ENCODE results near the gene SAMD3. TPM values are rescaled to one million over a fixed set of nuclear protein-coding genes. Genes with fewer than 3 reads are reported as not detected.

Gene SAMD3
- total and polyA plus RNA-seq, 11 donors: 0.06 to 4.2 (median 0.68) TPM; not detected in 4

- no peaks in the 10 kb centered on the region for H3K9me3 ChIP-seq
- no peak for TF ChIP-seq CTCF (IDR thresholded peaks at IDR 0.05)
- TF ChIP-seq POLR2A (IDR thresholded peaks at IDR 0.05): no peak
- 71 to 86% (median 78%) methylated on average over 3 of the region's 3 CpGs for WGBS, 4 donors
- DNase-seq: no peak
- no peak for ATAC-seq
- no peaks in the 10 kb centered on the region for H3K36me3 ChIP-seq
- intact Hi-C loops (cut with DNase I): no loop called here
- H3K27ac ChIP-seq: no peak overlapping the region
- H3K4me3 ChIP-seq: no peak overlapping the region
- peaks cover 0 to 9% (median 0%) of the 10 kb centered on the region in 12 donors for H3K4me1 ChIP-seq
- no peaks in the 10 kb centered on the region for H3K27me3 ChIP-seq
Observed at GRCh38 chr6:130185658-130186057, 37.1 kb downstream of the SAMD3 start.

- intact Hi-C loops (cut with DNase I): no loop called here
- Histone ChIP-seq H3K27me3 (no peaks in the 10 kb centered on the region), H3K36me3 (no peaks in the 10 kb centered on the region), H3K4me3 (no peak overlapping the region), H3K27ac (peak overlapping the region in 1 of 12 donors; percentile 68), H3K9me3 (no peaks in the 10 kb centered on the region), H3K4me1 (peaks cover 0 to 3% (median 0%) of the 10 kb centered on the region in 12 donors)
- ATAC-seq (no peak), DNase-seq (no peak)
- TF ChIP-seq CTCF (IDR thresholded peaks at IDR 0.05): no peak
- no peak for TF ChIP-seq POLR2A (IDR thresholded peaks at IDR 0.05)
- 76 to 83% (median 78%) methylated on average over 9 of the region's 9 CpGs for WGBS, 4 donors
Observed at GRCh38 chr6:130183271-130184222, 39.2 kb downstream of the SAMD3 start.

- no peak overlapping the region for H3K4me3 ChIP-seq
- H3K36me3 ChIP-seq: no peaks in the 10 kb centered on the region
- H3K27ac ChIP-seq: no peak overlapping the region
- TF ChIP-seq CTCF (IDR thresholded peaks at IDR 0.05) (no peak), POLR2A (IDR thresholded peaks at IDR 0.05) (no peak)
- DNase-seq: no peak
- intact Hi-C loops (cut with DNase I): no loop called here
- no peaks in the 10 kb centered on the region for H3K27me3 ChIP-seq
- ATAC-seq: no peak
- H3K4me1 ChIP-seq: peaks cover 0 to 3% (median 0%) of the 10 kb centered on the region in 12 donors
- H3K9me3 ChIP-seq: no peaks in the 10 kb centered on the region
Observed at GRCh38 chr6:130182466-130182865, 40.3 kb downstream of the SAMD3 start.

GRCh38 chr6:130178692-130179091, 44.1 kb downstream of the SAMD3 start:
- Histone ChIP-seq H3K4me1 (peaks cover 0 to 3% (median 0%) of the 10 kb centered on the region in 12 donors), H3K4me3 (no peak overlapping the region), H3K27me3 (no peaks in the 10 kb centered on the region), H3K27ac (no peak overlapping the region), H3K9me3 (no peaks in the 10 kb centered on the region), H3K36me3 (no peaks in the 10 kb centered on the region)
- intact Hi-C loops (cut with DNase I): no loop called here
- TF ChIP-seq POLR2A (IDR thresholded peaks at IDR 0.05) (no peak), CTCF (IDR thresholded peaks at IDR 0.05) (no peak)
- DNase-seq (no peak), ATAC-seq (no peak)
- WGBS, 4 donors: 82 to 100% (median 90%) methylated on average over 1 of the region's 1 CpG

All from heart left ventricle (tissue), 16 donors.